Measurements from ENCODE around the gene CDKL1. TPM values are rescaled to one million over a fixed set of nuclear protein-coding genes. Genes with fewer than 3 reads are reported as not detected.

The CDKL1 gene
- total RNA-seq, 1 donor from 2014 or later = 2.5 TPM

- H3K36me3 Mint-ChIP-seq = no peaks in the 10 kb centered on the region
- no peak overlapping the region for H3K4me3 Mint-ChIP-seq
- DNase-seq (ENCODE audit: low spot score) = no peak
- no peak overlapping the region for H3K27ac Mint-ChIP-seq
- Histone ChIP-seq H2AFZ (replicated peaks) (no peak overlapping the region), H3K27ac (no peak overlapping the region), H3K9me3 (ENCODE audit: low read depth) (no peaks in the 10 kb centered on the region), H3K4me1 (peaks cover 9% of the 10 kb centered on the region), H4K20me1 (ENCODE audit: low read depth) (no peaks in the 10 kb centered on the region), H3F3A (ENCODE audit: low read depth) (peaks cover 5% of the 10 kb centered on the region), H3K9ac (no peak overlapping the region), H3K4me2 (no peak overlapping the region), H3K4me3 (no peak overlapping the region), H3K79me2 (ENCODE audit: low read depth) (no peaks in the 10 kb centered on the region), H3K36me3 (no peaks in the 10 kb centered on the region), H3K27me3 (no peaks in the 10 kb centered on the region)
- H3K27me3 Mint-ChIP-seq (ENCODE audit: insufficient read depth, low read depth) = peaks cover 8% of the 10 kb centered on the region
- TF ChIP-seq EZH2phosphoT487 (IDR thresholded peaks at IDR 0.05) (no peak), EZH2 (IDR thresholded peaks at IDR 0.05) (no peak), CTCF (IDR thresholded peaks at IDR 0.05) (no peak)
- peaks cover 6% of the 10 kb centered on the region for H3K4me1 Mint-ChIP-seq
- H3K9me3 Mint-ChIP-seq = no peaks in the 10 kb centered on the region
Observed at GRCh38 chr14:50355692-50356091, 41.0 kb downstream of the CDKL1 start.

DNA sequence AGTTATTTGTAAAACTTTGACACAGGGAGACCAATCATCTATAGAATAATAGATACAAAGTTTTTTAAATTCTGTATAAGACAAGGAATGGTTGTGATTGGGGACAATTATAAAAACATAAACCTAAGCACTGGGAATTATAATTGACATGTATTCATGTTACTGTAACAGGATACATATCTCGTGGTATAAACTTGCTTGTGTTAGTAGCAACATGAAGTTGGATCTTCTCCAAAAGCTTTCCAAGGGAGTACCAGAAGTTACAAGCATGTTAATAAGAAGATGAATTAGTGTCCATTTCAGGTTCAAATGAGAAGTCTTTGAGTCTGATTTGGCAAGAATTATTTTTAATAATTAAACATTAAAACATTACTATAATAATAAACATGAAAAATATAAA is 42.2 kb downstream of the CDKL1 start:
- Mint-ChIP-seq H3K36me3 (no peaks in the 10 kb centered on the region), H3K9me3 (no peaks in the 10 kb centered on the region), H3K27me3 (ENCODE audit: insufficient read depth, low read depth) (peaks cover 8% of the 10 kb centered on the region)

DNA sequence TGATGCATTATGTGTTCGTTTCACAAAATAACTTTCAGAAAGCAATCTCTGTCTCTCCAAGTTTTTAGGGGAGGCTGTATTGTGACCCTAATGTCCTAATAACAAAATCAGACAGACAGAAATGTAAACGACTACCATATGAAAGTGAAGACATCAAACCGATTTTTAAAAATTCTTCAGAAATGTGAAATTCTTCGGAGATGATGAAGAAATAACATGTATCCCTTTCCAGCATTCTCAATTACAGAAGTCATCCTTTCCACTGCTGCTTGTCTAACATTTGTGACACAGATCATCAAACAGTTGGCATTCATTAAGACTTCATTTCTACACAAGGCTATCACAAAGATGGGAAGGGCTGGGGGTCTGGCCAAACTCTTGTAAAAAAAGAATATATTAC is 43.6 kb downstream of the CDKL1 start:
- Histone ChIP-seq H3K4me2 (no peak overlapping the region), H3K27me3 (no peaks in the 10 kb centered on the region), H2AFZ (replicated peaks) (no peak overlapping the region), H3K9me3 (ENCODE audit: low read depth) (no peaks in the 10 kb centered on the region), H3K27ac (no peak overlapping the region), H3K9ac (no peak overlapping the region), H3K4me3 (no peak overlapping the region), H4K20me1 (ENCODE audit: low read depth) (no peaks in the 10 kb centered on the region), H3K36me3 (no peaks in the 10 kb centered on the region), H3K4me1 (peaks cover 8% of the 10 kb centered on the region), H3F3A (ENCODE audit: low read depth) (peaks cover 3% of the 10 kb centered on the region), H3K79me2 (ENCODE audit: low read depth) (no peaks in the 10 kb centered on the region)
- Mint-ChIP-seq H3K27me3 (ENCODE audit: insufficient read depth, low read depth) (peaks cover 5% of the 10 kb centered on the region), H3K9me3 (no peaks in the 10 kb centered on the region), H3K36me3 (no peaks in the 10 kb centered on the region), H3K4me1 (peaks cover 6% of the 10 kb centered on the region), H3K4me3 (no peak overlapping the region), H3K27ac (no peak overlapping the region)
- DNase-seq (ENCODE audit: low spot score) = no peak
- TF ChIP-seq EZH2phosphoT487 (IDR thresholded peaks at IDR 0.05) (no peak), CTCF (IDR thresholded peaks at IDR 0.05) (no peak), EZH2 (IDR thresholded peaks at IDR 0.05) (no peak)

More for the DNA sequence above, 42.2 kb downstream of the CDKL1 start:
- Mint-ChIP-seq H3K4me1 (peaks cover 6% of the 10 kb centered on the region), H3K4me3 (no peak overlapping the region), H3K27ac (no peak overlapping the region)
- Histone ChIP-seq H3K36me3 (no peaks in the 10 kb centered on the region), H4K20me1 (ENCODE audit: low read depth) (no peaks in the 10 kb centered on the region), H3K4me3 (no peak overlapping the region), H3K79me2 (ENCODE audit: low read depth) (no peaks in the 10 kb centered on the region), H3K27me3 (no peaks in the 10 kb centered on the region), H3K27ac (no peak overlapping the region), H2AFZ (replicated peaks) (no peak overlapping the region), H3F3A (ENCODE audit: low read depth) (peaks cover 5% of the 10 kb centered on the region), H3K9me3 (ENCODE audit: low read depth) (no peaks in the 10 kb centered on the region), H3K9ac (no peak overlapping the region), H3K4me1 (peaks cover 9% of the 10 kb centered on the region), H3K4me2 (no peak overlapping the region)
- TF ChIP-seq EZH2phosphoT487 (IDR thresholded peaks at IDR 0.05) (no peak), CTCF (IDR thresholded peaks at IDR 0.05) (no peak)
- no peak for DNase-seq (ENCODE audit: low spot score)
